GM21447 (cell line): ENCODE results near the gene USP7.
"Not testable (repeated sequence)": the region's sequence is repeated elsewhere in the genome, so short reads cannot be mapped to it uniquely, and the experiment has no call there.

ENCODE experiments used
- ATAC-seq: cut with Tn5 transposase; IDR thresholded peaks from one replicate; pipeline ENCODE4 v1.9.1; 2021; ENCODE audit not compliant: unreplicated experiment

Gene USP7

GRCh38 chr16:8848939-8849391, 114.7 kb downstream of the USP7 start:
- no peak for ATAC-seq

GRCh38 chr16:8848231-8848938, 115.3 kb downstream of the USP7 start:
- no peak for ATAC-seq

GRCh38 chr16:8847623-8848022, 116.1 kb downstream of the USP7 start:
- no peak for ATAC-seq

GRCh38 chr16:8847145-8847544, 116.6 kb downstream of the USP7 start:
- ATAC-seq: no peak

GRCh38 chr16:8846401-8846932, 117.2 kb downstream of the USP7 start:
- no peak for ATAC-seq

GRCh38 chr16:8845699-8846298, 117.9 kb downstream of the USP7 start:
- no peak for ATAC-seq

GRCh38 chr16:8843296-8843695, 120.4 kb downstream of the USP7 start:
- ATAC-seq: not testable (repeated sequence)
